Right atrium auricular region (tissue), 2 donors: ENCODE data around the gene EFNA1. TPM values are rescaled to one million over a fixed set of nuclear protein-coding genes. Genes with fewer than 3 reads are reported as not detected.

Source experiments
- DNase-seq: peaks from one replicate; pipeline ENCODE4 v3.0.0-alpha.2; 2019; ENCODE audit warnings: low spot score
- H3K27ac ChIP-seq, 2 donors: fragments of 200-600 bp; sonication (generic); 1 replicate in 1 of 2; 2 replicates in 1 of 2; pipeline ENCODE4 v1.5.1; 2016 to 2019
- H3K27me3 ChIP-seq, 2 donors: fragments of 200-600 bp; sonication (generic); one replicate each; pipeline versions ENCODE4 v1.5.1 to v1.6.0; 2017 to 2019
- H3K36me3 ChIP-seq: fragments of 200-600 bp; sonication (generic); one replicate; pipeline ENCODE4 v1.5.1; 2016
- H3K4me1 ChIP-seq, 2 donors: fragments of 200-600 bp; sonication (generic); one replicate each; pipeline versions ENCODE4 v1.5.1 to v1.6.0; 2017 to 2019
- H3K4me3 ChIP-seq, 2 donors: fragments of 200-600 bp; sonication (generic); 1 replicate in 1 of 2; 2 replicates in 1 of 2; pipeline ENCODE4 v1.5.1; 2017 to 2019; ENCODE audit warnings: mild to moderate bottlenecking in 1 of 2, moderate library complexity in 1 of 2
- H3K9me3 ChIP-seq, 2 donors: fragments of 200-600 bp; sonication (generic); one replicate each; pipeline ENCODE4 v1.5.1; 2019
- total RNA-seq, 2 donors: library from RNA; depleted of rRNA; stranded (reverse); fragments of >200 nt; gene quantifications; one replicate each; pipeline ENCODE4 v1.1.0, GENCODE V29; 2016
- TF ChIP-seq, protein P1 (sequence below), 2 donors: fragments of 200-600 bp; sonication (generic); IDR thresholded peaks; one replicate each; pipeline ENCODE4 v1.5.1; 2019; ENCODE audit warnings: antibody characterized with exemption in 2 of 2

The EFNA1 gene, protein sequence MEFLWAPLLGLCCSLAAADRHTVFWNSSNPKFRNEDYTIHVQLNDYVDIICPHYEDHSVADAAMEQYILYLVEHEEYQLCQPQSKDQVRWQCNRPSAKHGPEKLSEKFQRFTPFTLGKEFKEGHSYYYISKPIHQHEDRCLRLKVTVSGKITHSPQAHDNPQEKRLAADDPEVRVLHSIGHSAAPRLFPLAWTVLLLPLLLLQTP
- 10 to 100 TPM; 24.8 to 41.4 TPM for total RNA-seq

DNA sequence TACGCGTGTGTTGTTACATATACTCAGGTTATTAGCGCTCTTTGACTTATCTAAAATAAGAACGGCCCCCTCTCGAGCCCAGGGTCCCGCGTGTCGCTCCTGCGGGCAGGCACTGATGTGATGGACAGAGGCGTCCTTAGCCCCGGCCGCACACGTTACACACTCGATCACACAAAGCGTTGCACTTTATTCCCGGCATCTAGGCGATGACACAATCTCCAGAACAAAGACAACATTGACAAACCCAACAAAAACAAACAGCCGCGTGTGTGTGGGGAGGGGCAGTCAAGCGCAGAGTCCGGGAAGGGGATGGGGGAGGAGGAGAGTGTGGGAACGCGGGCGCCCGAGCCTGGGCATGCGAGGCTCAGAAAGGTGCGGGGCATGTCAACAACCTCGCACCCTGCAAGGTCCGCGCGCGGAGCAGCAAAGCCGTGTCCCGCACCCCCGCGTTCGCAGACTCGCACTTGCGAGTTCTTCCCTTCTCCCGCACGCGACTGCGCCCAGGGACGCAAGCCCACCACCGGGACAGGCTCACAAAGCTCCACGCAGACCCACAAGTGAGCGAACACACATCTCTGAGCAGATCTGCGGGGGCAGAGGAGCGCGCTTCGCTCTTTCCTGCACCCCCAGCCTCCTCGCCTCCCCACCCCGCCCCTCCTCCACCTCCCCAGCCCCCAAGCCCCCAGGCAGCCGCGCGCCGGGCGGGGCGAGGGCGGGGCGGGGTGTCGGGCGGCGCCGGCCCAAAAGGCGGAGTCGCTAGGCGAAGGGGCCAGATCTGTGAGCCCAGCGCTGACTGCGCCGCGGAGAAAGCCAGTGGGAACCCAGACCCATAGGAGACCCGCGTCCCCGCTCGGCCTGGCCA is at the start of gene EFNA1:
Gene EFNA1, plus strand, starts transcription at position 772 of the 862 bp plus-strand sequence. CDS start 102 bp downstream, outside the sequence.
- Histone ChIP-seq H3K4me1 (peaks cover 0 to 71% of the 10 kb centered on the region in 2 donors), H3K27me3 (no peaks in the 10 kb centered on the region)

DNA sequence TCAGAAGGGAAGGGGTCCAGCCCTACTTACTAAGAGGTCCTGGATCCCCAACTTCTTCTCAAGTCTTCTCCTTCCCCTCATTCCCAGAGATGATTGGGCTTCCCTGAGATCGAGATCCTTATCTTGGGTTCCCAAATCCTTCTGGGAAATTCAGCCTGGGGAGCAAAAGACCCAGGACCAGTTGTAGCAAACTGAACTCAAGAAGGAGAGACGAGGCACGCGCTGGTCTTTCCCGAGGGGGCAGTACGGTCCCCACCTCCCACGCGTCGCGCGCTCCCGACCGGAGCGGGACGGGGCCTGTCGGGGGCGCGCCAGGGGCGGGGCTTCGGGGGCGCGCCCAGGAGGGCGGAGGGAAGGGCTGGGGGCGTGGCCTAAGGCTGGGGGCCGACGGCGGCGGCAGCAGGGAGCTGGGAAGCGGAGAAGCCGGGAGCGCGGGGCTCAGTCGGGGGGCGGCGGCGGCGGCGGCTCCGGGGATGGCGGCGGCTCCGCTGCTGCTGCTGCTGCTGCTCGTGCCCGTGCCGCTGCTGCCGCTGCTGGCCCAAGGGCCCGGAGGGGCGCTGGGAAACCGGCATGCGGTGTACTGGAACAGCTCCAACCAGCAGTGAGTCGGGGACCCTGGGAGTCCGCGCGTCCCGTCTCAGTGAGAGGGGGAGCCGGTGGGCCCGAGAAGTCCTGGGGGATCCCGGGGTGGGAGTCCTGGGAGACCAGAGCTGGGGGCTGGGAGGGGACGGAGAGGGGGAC is 49.0 kb upstream of the EFNA1 start, which contains the start of gene EFNA3:
Gene EFNA3, plus strand, starts transcription at position 369 of the 741 bp plus-strand sequence. Its CDS starts 105 bp downstream, at position 474.
- TF ChIP-seq, protein P1, sequence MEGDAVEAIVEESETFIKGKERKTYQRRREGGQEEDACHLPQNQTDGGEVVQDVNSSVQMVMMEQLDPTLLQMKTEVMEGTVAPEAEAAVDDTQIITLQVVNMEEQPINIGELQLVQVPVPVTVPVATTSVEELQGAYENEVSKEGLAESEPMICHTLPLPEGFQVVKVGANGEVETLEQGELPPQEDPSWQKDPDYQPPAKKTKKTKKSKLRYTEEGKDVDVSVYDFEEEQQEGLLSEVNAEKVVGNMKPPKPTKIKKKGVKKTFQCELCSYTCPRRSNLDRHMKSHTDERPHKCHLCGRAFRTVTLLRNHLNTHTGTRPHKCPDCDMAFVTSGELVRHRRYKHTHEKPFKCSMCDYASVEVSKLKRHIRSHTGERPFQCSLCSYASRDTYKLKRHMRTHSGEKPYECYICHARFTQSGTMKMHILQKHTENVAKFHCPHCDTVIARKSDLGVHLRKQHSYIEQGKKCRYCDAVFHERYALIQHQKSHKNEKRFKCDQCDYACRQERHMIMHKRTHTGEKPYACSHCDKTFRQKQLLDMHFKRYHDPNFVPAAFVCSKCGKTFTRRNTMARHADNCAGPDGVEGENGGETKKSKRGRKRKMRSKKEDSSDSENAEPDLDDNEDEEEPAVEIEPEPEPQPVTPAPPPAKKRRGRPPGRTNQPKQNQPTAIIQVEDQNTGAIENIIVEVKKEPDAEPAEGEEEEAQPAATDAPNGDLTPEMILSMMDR (IDR thresholded peaks at IDR 0.05), result no peak
- peak within 1 kb of the TSS; percentile 39 to 53 for H3K4me3 ChIP-seq
- H3K27ac ChIP-seq, result no peak within 1 kb of the TSS
- H3K9me3 ChIP-seq, result no peaks in the 10 kb centered on the region
- no peaks in the 10 kb centered on the region for H3K36me3 ChIP-seq
- peaks cover 31 to 45% of the 10 kb centered on the region in 2 donors for H3K27me3 ChIP-seq
- no peak for DNase-seq
- H3K4me1 ChIP-seq, result peaks cover 0 to 45% of the 10 kb centered on the region in 2 donors

More for the DNA sequence above, at the start of gene EFNA1:
- TF ChIP-seq, protein P1 (IDR thresholded peaks at IDR 0.05), result no peak
- Histone ChIP-seq H3K4me3 (peak within 1 kb of the TSS; percentile 79 to 82), H3K9me3 (no peaks in the 10 kb centered on the region), H3K36me3 (peaks cover 13% of the 10 kb centered on the region), H3K27ac (peak within 1 kb of the TSS; percentile 91 to 94)
- peak; percentile 75 for DNase-seq

DNA sequence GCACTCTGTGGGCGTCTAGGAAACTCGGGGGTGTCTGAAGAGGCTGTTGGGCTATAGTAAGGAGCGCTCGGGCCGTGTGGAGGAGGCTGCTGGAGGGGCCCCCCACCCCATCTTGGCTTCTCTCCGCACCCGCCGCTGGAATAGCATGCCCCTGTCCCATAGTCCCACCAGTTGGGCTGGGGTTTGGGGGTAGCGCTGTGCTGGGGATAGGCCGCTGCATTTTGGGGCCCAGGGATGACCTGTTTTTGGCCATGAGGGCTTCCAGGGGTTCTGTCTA is 48.5 kb upstream of the EFNA1 start:
- Histone ChIP-seq H3K4me3 (peak overlapping the region; percentile 39 to 53), H3K4me1 (peaks cover 0 to 47% of the 10 kb centered on the region in 2 donors), H3K27ac (no peak overlapping the region), H3K9me3 (no peaks in the 10 kb centered on the region), H3K36me3 (no peaks in the 10 kb centered on the region), H3K27me3 (peaks cover 31 to 48% of the 10 kb centered on the region in 2 donors)
- no peak for DNase-seq
- TF ChIP-seq, protein P1 (IDR thresholded peaks at IDR 0.05), result no peak

DNA sequence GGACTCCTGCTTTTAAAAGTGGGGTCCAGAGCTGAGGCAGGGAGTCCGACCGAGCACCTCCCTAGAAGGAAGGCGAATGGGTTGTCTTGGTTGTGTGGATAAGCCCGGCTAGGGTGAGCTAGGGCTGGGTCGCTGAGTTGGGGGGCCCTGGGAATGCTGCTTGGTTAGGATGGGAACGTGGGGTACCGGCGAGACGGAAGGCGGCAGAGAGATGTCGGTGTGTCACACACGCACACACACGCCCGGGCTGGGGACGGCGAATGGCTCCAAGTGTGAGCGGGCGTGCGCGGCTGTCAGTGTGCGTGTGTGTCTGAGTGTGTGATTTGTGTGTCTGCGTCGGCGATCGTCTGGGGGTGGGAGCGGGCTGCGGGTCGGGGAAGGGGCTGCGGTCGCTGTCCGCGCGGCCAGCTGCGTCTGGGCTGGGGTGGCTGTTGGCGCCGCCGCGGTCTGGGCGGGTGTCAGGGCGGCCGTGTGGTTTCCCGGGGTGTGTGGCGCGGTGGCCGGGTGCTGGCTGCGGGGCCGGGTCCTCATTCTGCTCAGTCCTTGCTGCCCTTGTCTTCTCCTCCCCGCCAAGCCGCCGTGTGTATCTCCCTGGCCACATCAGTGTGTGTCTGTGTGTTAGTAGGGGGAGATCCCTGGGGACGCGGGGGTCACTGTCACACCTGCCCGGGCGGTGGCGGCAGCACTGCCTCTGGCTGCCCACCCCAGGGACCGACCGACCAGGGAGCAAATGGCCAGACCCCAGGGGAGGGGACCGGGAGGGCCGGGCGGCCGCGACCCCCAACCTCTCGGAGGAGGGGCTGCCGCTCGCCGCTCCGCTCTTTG is 48.0 kb upstream of the EFNA1 start:
- H3K4me1 ChIP-seq, result peaks cover 0 to 52% of the 10 kb centered on the region in 2 donors
- no peaks in the 10 kb centered on the region for H3K9me3 ChIP-seq
- no peaks in the 10 kb centered on the region for H3K36me3 ChIP-seq
- TF ChIP-seq, protein P1 (IDR thresholded peaks at IDR 0.05), result no peak
- no peak overlapping the region for H3K27ac ChIP-seq
- H3K27me3 ChIP-seq, result peaks cover 31 to 48% of the 10 kb centered on the region in 2 donors
- DNase-seq, result no peak
- peak overlapping the region in 1 of 2 donors; percentile 53 for H3K4me3 ChIP-seq
